Measurements from ENCODE around the gene LGALS1.
"Not testable (repeated sequence)": the region's sequence is repeated elsewhere in the genome, so short reads cannot be mapped to it uniquely, and the experiment has no call there.

Gene LGALS1

GRCh38 chr22:37639070-37639760 lies 36.2 kb upstream of the LGALS1 start, which contains the start of gene SH3BP1:
Gene SH3BP1, plus strand, starts transcription at chr22:37639669. Its CDS starts 119 bp downstream, at chr22:37639788.
- no peak for DNase-seq (ENCODE audit: low read depth in 2 of 2)

GRCh38 chr22:37639771-37640590 lies 35.5 kb upstream of the LGALS1 start:
- DNase-seq (ENCODE audit: low read depth in 2 of 2), result no peak

GRCh38 chr22:37640591-37641560 lies 34.6 kb upstream of the LGALS1 start:
- DNase-seq (ENCODE audit: low read depth in 2 of 2), result no peak

- no peak for DNase-seq (ENCODE audit: low read depth in 2 of 2)
These were observed 33.9 kb upstream of the LGALS1 start for GRCh38 chr22:37641561-37641949.

- peak; percentile 81 to 95 for DNase-seq (ENCODE audit: low read depth in 2 of 2)
These were observed 32.1 kb upstream of the LGALS1 start for GRCh38 chr22:37643225-37643847.

GRCh38 chr22:37647317-37647716 lies 28.1 kb upstream of the LGALS1 start:
- no peak for DNase-seq (ENCODE audit: low read depth in 2 of 2)

GRCh38 chr22:37647928-37648327 lies 27.5 kb upstream of the LGALS1 start:
- no peak for DNase-seq (ENCODE audit: low read depth in 2 of 2)

- no peak for DNase-seq (ENCODE audit: low read depth in 2 of 2)
These were observed 24.8 kb upstream of the LGALS1 start for GRCh38 chr22:37650463-37651136.

- no peak for DNase-seq (ENCODE audit: low read depth in 2 of 2)
These were observed 20.7 kb upstream of the LGALS1 start for GRCh38 chr22:37654563-37655251.

GRCh38 chr22:37655252-37655563 lies 20.2 kb upstream of the LGALS1 start:
- DNase-seq (ENCODE audit: low read depth in 2 of 2), result no peak

- not testable (repeated sequence) for DNase-seq (ENCODE audit: low read depth in 2 of 2)
These were observed 18.9 kb upstream of the LGALS1 start for GRCh38 chr22:37656583-37656982.

- DNase-seq (ENCODE audit: low read depth in 2 of 2), result no peak
These were observed 17.8 kb upstream of the LGALS1 start for GRCh38 chr22:37657590-37658132.

- peak; percentile 98 for DNase-seq (ENCODE audit: low read depth in 2 of 2)
These were observed 17.0 kb upstream of the LGALS1 start, which contains the start of gene PDXP for GRCh38 chr22:37658133-37659065. Gene PDXP, plus strand, starts transcription at chr22:37658723. Its CDS starts 60 bp downstream, at chr22:37658783.

GRCh38 chr22:37659066-37659896 lies 16.2 kb upstream of the LGALS1 start:
- DNase-seq (ENCODE audit: low read depth in 2 of 2), result no peak

- DNase-seq (ENCODE audit: low read depth in 2 of 2), result no peak
These were observed 15.3 kb upstream of the LGALS1 start for GRCh38 chr22:37659897-37660708.

- no peak for DNase-seq (ENCODE audit: low read depth in 2 of 2)
These were observed 14.8 kb upstream of the LGALS1 start for GRCh38 chr22:37660709-37661045.
